ENCODE measurements around the gene TANGO2.

The TANGO2 gene

GRCh38 chr22:20022231-20022977, 1.5 kb downstream of the TANGO2 start:
- H3K4me3 ChIP-seq (ENCODE audit: low read depth, low read length), result peak overlapping the region; percentile 90
- TF ChIP-seq CTCF (IDR thresholded peaks at IDR 0.05; ENCODE audit: low read depth, low read length, missing control alignments), result no peak
- H3K27ac ChIP-seq, result no peak overlapping the region
- DNase-seq, result no peak
- H3K36me3 ChIP-seq (replicated peaks), result no peaks in the 10 kb centered on the region
- in situ Hi-C loops (cut with HindIII; ENCODE audit: low pct_ligation_motif_present, low sequenced_read_pairs), result no loop called here
- H3K27me3 ChIP-seq (replicated peaks), result peaks cover 4% of the 10 kb centered on the region

- H3K36me3 ChIP-seq (replicated peaks), result no peaks in the 10 kb centered on the region
- H3K27ac ChIP-seq, result no peak overlapping the region
- no peak for TF ChIP-seq CTCF (IDR thresholded peaks at IDR 0.05; ENCODE audit: low read depth, low read length, missing control alignments)
- H3K27me3 ChIP-seq (replicated peaks), result no peaks in the 10 kb centered on the region
- in situ Hi-C loops (cut with HindIII; ENCODE audit: low pct_ligation_motif_present, low sequenced_read_pairs), result no loop called here
- DNase-seq, result no peak
- H3K4me3 ChIP-seq (ENCODE audit: low read depth, low read length), result no peak overlapping the region
Observed at GRCh38 chr22:20022978-20023613, 2.2 kb downstream of the TANGO2 start.

- Histone ChIP-seq H3K27me3 (replicated peaks) (no peaks in the 10 kb centered on the region), H3K36me3 (replicated peaks) (no peaks in the 10 kb centered on the region), H3K4me3 (ENCODE audit: low read depth, low read length) (no peak overlapping the region), H3K27ac (no peak overlapping the region)
- DNase-seq, result no peak
- TF ChIP-seq CTCF (IDR thresholded peaks at IDR 0.05; ENCODE audit: low read depth, low read length, missing control alignments), result no peak
- in situ Hi-C loops (cut with HindIII; ENCODE audit: low pct_ligation_motif_present, low sequenced_read_pairs), result no loop called here
Observed at GRCh38 chr22:20024225-20024624, 3.3 kb downstream of the TANGO2 start.

GRCh38 chr22:20024650-20025397, 3.9 kb downstream of the TANGO2 start:
- H3K36me3 ChIP-seq (replicated peaks), result no peaks in the 10 kb centered on the region
- no peaks in the 10 kb centered on the region for H3K27me3 ChIP-seq (replicated peaks)
- H3K27ac ChIP-seq, result no peak overlapping the region
- DNase-seq, result no peak
- TF ChIP-seq CTCF (IDR thresholded peaks at IDR 0.05; ENCODE audit: low read depth, low read length, missing control alignments), result no peak
- in situ Hi-C loops (cut with HindIII; ENCODE audit: low pct_ligation_motif_present, low sequenced_read_pairs), result no loop called here
- H3K4me3 ChIP-seq (ENCODE audit: low read depth, low read length), result no peak overlapping the region

GRCh38 chr22:20025401-20026203, 4.7 kb downstream of the TANGO2 start:
- TF ChIP-seq CTCF (IDR thresholded peaks at IDR 0.05; ENCODE audit: low read depth, low read length, missing control alignments), result no peak
- DNase-seq, result no peak
- Histone ChIP-seq H3K27ac (no peak overlapping the region), H3K4me3 (ENCODE audit: low read depth, low read length) (no peak overlapping the region), H3K36me3 (replicated peaks) (no peaks in the 10 kb centered on the region), H3K27me3 (replicated peaks) (no peaks in the 10 kb centered on the region)
- in situ Hi-C loops (cut with HindIII; ENCODE audit: low pct_ligation_motif_present, low sequenced_read_pairs), result no loop called here

Data from brain microvascular endothelial cell (primary cell).